Measurements from ENCODE around the gene IFITM2.
"Not testable (repeated sequence)": the region's sequence is repeated elsewhere in the genome, so short reads cannot be mapped to it uniquely, and the experiment has no call there.

IFITM2 gene

DNA sequence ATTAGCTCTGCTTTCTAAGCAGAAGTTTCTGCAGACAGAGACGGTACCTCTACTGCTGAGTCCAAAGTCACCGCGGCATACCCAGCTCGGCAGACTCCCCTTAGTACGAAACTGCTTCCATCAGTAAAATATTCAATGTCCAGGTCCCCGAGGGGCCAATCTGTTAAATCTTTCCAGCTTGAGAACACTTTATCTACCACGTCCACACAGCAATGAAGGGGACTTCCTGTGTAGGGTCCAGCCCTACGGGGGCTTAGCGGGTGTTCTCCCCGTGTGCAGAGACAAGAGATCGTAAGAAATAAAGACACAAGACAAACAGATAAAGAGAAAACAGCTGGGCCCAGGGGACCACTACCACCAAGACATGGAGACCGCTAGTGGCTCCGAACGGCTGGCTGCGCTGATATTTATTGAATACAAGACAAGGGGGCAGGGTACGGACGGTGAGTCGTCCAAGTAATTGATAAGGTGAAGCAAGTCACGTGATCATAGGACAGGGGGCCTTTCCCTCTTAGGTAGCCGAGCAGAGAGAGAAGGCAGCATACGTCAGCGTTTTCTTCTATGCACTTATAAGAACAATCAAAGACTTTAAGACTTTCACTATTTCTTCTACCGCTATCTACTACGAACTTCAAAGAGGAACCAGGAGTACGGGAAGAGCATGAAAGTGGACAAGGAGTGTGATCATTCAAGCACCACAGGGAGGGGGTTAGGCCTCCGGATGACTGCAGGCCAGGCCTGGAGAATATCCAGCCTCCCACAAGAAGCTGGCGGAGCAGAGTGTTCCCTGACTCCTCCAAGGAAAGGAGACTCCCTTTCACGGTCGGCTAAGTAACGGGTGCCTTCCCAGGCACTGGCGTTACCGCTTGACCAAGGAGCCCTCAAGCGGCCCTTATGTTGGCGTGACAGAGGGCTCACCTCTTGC lies 17.2 kb downstream of the IFITM2 start:
- in situ Hi-C loops (cut with MboI; ENCODE audit: low sequenced_read_pairs) = not testable (repeated sequence)

GRCh38 chr11:325796-326591 lies 18.4 kb downstream of the IFITM2 start:
- in situ Hi-C loops (cut with MboI; ENCODE audit: low sequenced_read_pairs) = no loop called here

GRCh38 chr11:326592-326841 lies 18.9 kb downstream of the IFITM2 start:
- in situ Hi-C loops (cut with MboI; ENCODE audit: low sequenced_read_pairs) = no loop called here

DNA sequence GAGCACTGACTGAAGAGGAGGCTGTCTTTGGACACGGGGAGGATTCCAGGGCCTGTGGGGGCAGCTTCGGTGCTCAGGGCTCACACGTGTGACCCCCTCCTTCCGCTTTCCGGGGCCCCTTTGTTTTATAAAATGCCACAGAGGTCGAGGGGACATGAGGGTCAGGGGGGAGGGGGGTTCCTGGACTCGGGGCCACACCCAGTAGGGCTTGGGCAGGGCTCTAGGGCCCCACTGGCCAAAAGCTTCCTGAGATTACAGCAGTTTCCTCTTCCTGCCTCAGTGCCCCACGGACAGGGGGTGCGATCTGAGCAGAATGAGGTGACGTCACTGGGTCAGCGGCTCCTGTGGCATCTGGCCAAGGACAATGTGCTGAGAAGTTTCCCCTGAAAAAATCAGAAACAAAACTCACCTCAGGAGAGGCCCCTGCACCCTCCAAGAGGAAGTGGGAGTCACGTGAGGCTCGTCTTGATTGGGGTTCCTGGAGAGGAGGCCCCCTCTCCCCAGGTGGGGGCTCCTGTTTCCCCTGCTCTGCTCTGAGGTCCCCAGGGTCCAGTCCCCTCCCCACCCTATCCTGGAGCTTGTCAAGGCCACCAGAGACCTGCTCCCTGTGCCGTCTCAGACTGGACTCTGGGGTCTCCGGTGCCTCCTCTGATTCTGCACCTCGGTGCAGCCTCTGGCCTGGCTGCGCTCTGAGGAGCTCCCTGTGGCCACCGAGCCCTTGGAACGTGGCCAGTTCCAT lies 19.4 kb downstream of the IFITM2 start:
- in situ Hi-C loops (cut with MboI; ENCODE audit: low sequenced_read_pairs) = no loop called here

GRCh38 chr11:327581-327923 lies 19.9 kb downstream of the IFITM2 start:
- in situ Hi-C loops (cut with MboI; ENCODE audit: low sequenced_read_pairs) = no loop called here

DNA sequence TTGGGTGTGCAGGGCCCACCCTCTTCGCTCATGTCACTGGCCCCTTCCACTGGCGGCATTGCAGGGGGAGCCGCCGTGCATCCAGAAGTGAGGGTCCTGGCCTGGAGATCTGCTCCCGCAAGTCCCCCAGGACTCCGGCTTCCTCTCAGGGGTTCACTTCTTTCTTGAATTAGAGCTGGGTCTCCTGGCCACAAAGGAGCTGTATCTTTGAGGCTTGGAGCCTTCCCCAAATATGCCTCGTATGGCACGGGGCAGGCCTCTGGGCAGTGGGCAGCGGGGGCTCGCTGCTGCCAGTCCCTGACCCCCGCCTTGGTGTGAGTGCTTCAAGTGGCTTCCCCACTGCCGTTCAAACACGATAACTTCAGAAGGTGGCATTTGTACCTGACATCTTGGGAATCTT lies 20.4 kb downstream of the IFITM2 start:
- in situ Hi-C loops (cut with MboI; ENCODE audit: low sequenced_read_pairs) = no loop called here

GRCh38 chr11:328516-329100 lies 21.0 kb downstream of the IFITM2 start:
- in situ Hi-C loops (cut with MboI; ENCODE audit: low sequenced_read_pairs) = not testable (repeated sequence)

GRCh38 chr11:329886-330253 lies 22.3 kb downstream of the IFITM2 start:
- in situ Hi-C loops (cut with MboI; ENCODE audit: low sequenced_read_pairs) = no loop called here

- in situ Hi-C loops (cut with MboI; ENCODE audit: low sequenced_read_pairs) = no loop called here
Observed at GRCh38 chr11:330307-330693, 22.7 kb downstream of the IFITM2 start.

GRCh38 chr11:330694-331357 lies 23.2 kb downstream of the IFITM2 start:
- in situ Hi-C loops (cut with MboI; ENCODE audit: low sequenced_read_pairs) = no loop called here

GRCh38 chr11:331358-332060 lies 23.9 kb downstream of the IFITM2 start:
- in situ Hi-C loops (cut with MboI; ENCODE audit: low sequenced_read_pairs) = no loop called here

GRCh38 chr11:332651-333480 lies 25.2 kb downstream of the IFITM2 start:
- in situ Hi-C loops (cut with MboI; ENCODE audit: low sequenced_read_pairs) = no loop called here

GRCh38 chr11:333616-334263 lies 26.1 kb downstream of the IFITM2 start:
- in situ Hi-C loops (cut with MboI; ENCODE audit: low sequenced_read_pairs) = not testable (repeated sequence)

DNA sequence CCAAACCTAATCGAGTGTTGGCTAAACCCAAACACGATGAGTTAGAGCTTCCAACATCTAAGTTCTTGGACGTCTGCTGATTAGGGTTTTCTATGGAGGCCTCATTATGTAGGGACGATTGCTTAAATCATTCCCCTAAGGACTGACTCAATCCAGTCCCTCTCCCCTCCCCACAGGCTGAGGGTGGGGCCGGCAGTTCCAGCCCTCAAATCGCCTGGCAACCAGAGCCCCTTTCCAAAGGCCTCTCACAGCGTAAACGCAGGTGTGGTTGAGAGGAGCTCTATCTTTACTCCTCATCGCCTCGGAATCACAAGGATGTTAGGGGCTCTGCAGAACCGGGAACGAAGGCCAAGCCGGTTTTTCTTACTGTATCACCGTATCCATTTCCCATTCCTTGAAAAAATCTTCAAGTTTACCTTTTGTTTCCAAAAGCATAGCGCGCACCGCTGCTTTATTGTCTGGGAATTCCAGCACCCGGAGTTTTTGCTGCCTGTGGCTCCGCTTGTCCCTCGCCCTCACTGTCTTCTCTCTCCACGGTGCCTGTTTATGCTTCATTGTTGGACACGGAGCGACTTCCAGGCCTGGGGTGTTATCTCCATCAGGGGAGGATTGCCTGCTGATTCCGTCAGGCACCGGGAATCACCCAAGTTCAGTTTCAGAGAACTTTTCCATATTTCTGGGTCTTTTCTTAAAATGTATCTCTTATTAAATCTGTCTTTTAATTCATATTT lies 26.8 kb downstream of the IFITM2 start:
- in situ Hi-C loops (cut with MboI; ENCODE audit: low sequenced_read_pairs) = no loop called here

GRCh38 chr11:335779-336658 lies 28.4 kb downstream of the IFITM2 start:
- in situ Hi-C loops (cut with MboI; ENCODE audit: low sequenced_read_pairs) = no loop called here

DNA sequence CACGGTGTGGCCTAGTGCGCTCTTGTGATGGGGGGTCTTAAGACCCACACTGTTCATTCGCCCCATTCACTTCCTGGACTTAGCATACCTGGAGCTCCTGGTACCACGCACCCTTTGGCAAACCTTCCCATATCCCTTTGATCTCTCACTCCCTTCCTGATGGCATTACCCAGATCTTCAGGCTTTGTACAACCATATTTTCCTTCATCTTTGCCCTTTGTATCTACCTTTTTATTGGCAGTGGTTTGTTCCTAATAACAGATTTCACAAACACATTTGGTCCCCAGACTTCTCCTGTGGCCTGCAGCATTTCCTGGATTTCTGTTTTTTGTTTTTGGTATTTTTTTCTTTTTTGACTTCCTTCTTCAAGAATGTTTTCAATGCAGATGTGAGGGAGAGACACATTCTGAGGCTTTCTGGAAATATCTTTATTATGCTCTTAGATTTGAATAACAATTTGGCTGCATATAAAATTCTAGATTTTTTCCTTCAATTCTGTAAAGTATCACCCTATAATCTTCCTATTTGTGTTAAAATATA lies 29.1 kb downstream of the IFITM2 start:
- in situ Hi-C loops (cut with MboI; ENCODE audit: low sequenced_read_pairs) = no loop called here

DNA sequence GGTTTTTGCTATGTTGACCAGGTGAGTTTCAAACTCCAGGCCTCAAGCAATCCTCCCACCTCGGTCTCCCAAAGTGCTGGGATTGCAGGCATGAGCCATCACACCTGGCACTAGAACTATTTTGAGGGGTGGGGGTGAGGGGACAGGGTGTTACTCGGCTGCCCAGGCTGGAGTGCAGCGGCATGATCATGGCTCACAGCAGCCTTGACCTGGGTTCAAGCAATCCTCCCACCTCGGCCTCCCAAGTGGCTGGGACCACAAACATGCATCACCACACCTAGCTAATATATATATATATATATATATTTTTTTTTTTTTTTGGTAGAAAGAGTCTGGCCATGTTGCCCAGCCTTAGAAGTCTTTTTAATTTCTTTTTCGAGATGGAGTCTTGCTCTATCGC lies 30.1 kb downstream of the IFITM2 start:
- in situ Hi-C loops (cut with MboI; ENCODE audit: low sequenced_read_pairs) = no loop called here
